GM23338 (cell line): ENCODE measurements around the gene CDK14. TPM values are rescaled to one million over a fixed set of nuclear protein-coding genes. Genes with fewer than 3 reads are reported as not detected.

ENCODE experiments used
- ATAC-seq: fragments of 200-7000 bp; cut with Tn5 transposase; 3 replicates; pipeline ENCODE4 v1.9.1; 2020
- DNase-seq: peaks from one replicate; pipeline ENCODE4 v3.0.0-alpha.2; 2015; ENCODE audit warnings: low spot score
- H2AFZ ChIP-seq: fragments of 200-600 bp; sonication (generic); 2 replicates; pipeline ENCODE4 v1.8.0; 2016; ENCODE audit warnings: antibody characterized with exemption, mild to moderate bottlenecking, moderate library complexity
- H3F3A ChIP-seq: fragments of 200-600 bp; sonication (generic); replicated peaks from 2 replicates; pipeline ENCODE4 v1.8.0; 2017; ENCODE audit warnings: antibody characterized with exemption, mixed run types, low read depth
- H3K27ac ChIP-seq: fragments of 200-600 bp; sonication (generic); 2 replicates; pipeline ENCODE4 v1.6.1; 2016; ENCODE audit warnings: low read depth
- H3K27me3 ChIP-seq: fragments of 200-600 bp; sonication (generic); 2 replicates; pipeline ENCODE4 v1.8.0; 2016; ENCODE audit warnings: mild to moderate bottlenecking, mixed run types, moderate library complexity; ENCODE audit not compliant: insufficient read depth
- H3K36me3 ChIP-seq: fragments of 200-600 bp; sonication (generic); 2 replicates; pipeline ENCODE4 v1.8.0; 2016; ENCODE audit warnings: mild to moderate bottlenecking; ENCODE audit not compliant: insufficient read depth
- H3K4me1 ChIP-seq: fragments of 200-600 bp; sonication (generic); 2 replicates; pipeline ENCODE4 v1.8.0; 2016; ENCODE audit warnings: mild to moderate bottlenecking, moderate library complexity; ENCODE audit not compliant: insufficient read depth
- H3K4me2 ChIP-seq: fragments of 200-600 bp; sonication (generic); 2 replicates; pipeline ENCODE4 v1.7.1; 2017; ENCODE audit warnings: mixed run types
- H3K4me3 ChIP-seq: fragments of 200-600 bp; sonication (generic); 2 replicates; pipeline ENCODE4 v1.6.1; 2016; ENCODE audit warnings: mixed run types
- H3K79me2 ChIP-seq: fragments of 200-600 bp; sonication (generic); replicated peaks from 2 replicates; pipeline ENCODE4 v1.8.0; 2017; ENCODE audit warnings: mild to moderate bottlenecking; ENCODE audit not compliant: insufficient read depth
- H3K9me2 ChIP-seq: fragments of 200-600 bp; sonication (generic); 2 replicates; pipeline ENCODE4 v1.8.0; 2017; ENCODE audit not compliant: insufficient read depth
- H4K20me1 ChIP-seq: fragments of 200-600 bp; sonication (generic); replicated peaks from 2 replicates; pipeline ENCODE4 v1.8.0; 2017; ENCODE audit warnings: mild to moderate bottlenecking; ENCODE audit not compliant: insufficient read depth
- H3K27ac Mint-ChIP-seq: 2 replicates; pipeline ENCODE4 v1.8.0; 2020; ENCODE audit warnings: inconsistent platforms, mild to moderate bottlenecking, moderate library complexity, mixed read lengths
- H3K27me3 Mint-ChIP-seq: 3 replicates; pipeline ENCODE4 v1.8.0; 2022; ENCODE audit warnings: low read depth, mild to moderate bottlenecking, moderate library complexity, mixed read lengths, inconsistent platforms; ENCODE audit not compliant: insufficient read depth, poor library complexity
- H3K36me3 Mint-ChIP-seq: 3 replicates; pipeline ENCODE4 v1.8.0; 2021; ENCODE audit warnings: low read depth, mild to moderate bottlenecking, inconsistent platforms, moderate library complexity, mixed read lengths
- H3K4me1 Mint-ChIP-seq: 3 replicates; pipeline ENCODE4 v1.8.0; 2020; ENCODE audit warnings: mild to moderate bottlenecking, inconsistent platforms, mixed read lengths
- H3K4me3 Mint-ChIP-seq: 3 replicates; pipeline ENCODE4 v1.8.0; 2021; ENCODE audit warnings: moderate library complexity, mild to moderate bottlenecking, inconsistent platforms, mixed read lengths
- H3K9me3 Mint-ChIP-seq: 3 replicates; pipeline ENCODE4 v1.8.0; 2020; ENCODE audit warnings: moderate library complexity, mild to moderate bottlenecking, inconsistent platforms, mixed read lengths
- CREB1 ChIP-seq: fragments of 250-450 bp; sonication (Bioruptor Pico); IDR thresholded peaks from 2 replicates; pipeline ENCODE4 v1.5.0; 2020; ENCODE audit warnings: low read depth, mild to moderate bottlenecking, moderate library complexity
- ETS1 ChIP-seq: IDR thresholded peaks from 2 replicates; pipeline ENCODE4 v1.6.1; 2016; ENCODE audit warnings: antibody characterized with exemption
- EZH2 ChIP-seq: fragments of 200-600 bp; sonication (generic); IDR thresholded peaks from one replicate; pipeline ENCODE4 v1.8.0; 2017; ENCODE audit warnings: antibody characterized with exemption, mild to moderate bottlenecking, low read depth; ENCODE audit not compliant: unreplicated experiment
- EZH2phosphoT487 ChIP-seq: fragments of 200-600 bp; sonication (generic); IDR thresholded peaks from one replicate; pipeline ENCODE4 v1.8.1; 2018; ENCODE audit warnings: antibody characterized with exemption; ENCODE audit not compliant: unreplicated experiment
- JUNB ChIP-seq: IDR thresholded peaks from one replicate; pipeline ENCODE4 v1.6.1; 2016; ENCODE audit warnings: antibody characterized with exemption; ENCODE audit not compliant: unreplicated experiment
- NANOG ChIP-seq: IDR thresholded peaks from 2 replicates; pipeline ENCODE4 v1.6.1; 2016; ENCODE audit warnings: antibody characterized with exemption, borderline replicate concordance
- POLR2AphosphoS5 ChIP-seq: IDR thresholded peaks from 2 replicates; pipeline ENCODE4 v1.6.1; 2016; ENCODE audit warnings: antibody characterized with exemption, low read depth
- REST ChIP-seq: IDR thresholded peaks from one replicate; pipeline ENCODE4 v1.6.1; 2018; ENCODE audit warnings: antibody characterized with exemption; ENCODE audit not compliant: unreplicated experiment
- STAT1 ChIP-seq: IDR thresholded peaks from one replicate; pipeline ENCODE4 v1.6.1; 2016; ENCODE audit warnings: antibody characterized with exemption; ENCODE audit not compliant: unreplicated experiment
- ZNF114 ChIP-seq: fragments of 250-450 bp; sonication (Bioruptor Pico); IDR thresholded peaks from 2 replicates; pipeline ENCODE4 v1.5.0; 2020; ENCODE audit warnings: mild to moderate bottlenecking, moderate library complexity
- ZNF331 ChIP-seq: fragments of 250-450 bp; sonication (Bioruptor Pico); IDR thresholded peaks from 2 replicates; pipeline ENCODE4 v1.5.0; 2020; ENCODE audit warnings: low read depth, mild to moderate bottlenecking, moderate library complexity
- polyA plus RNA-seq: library from polyadenylated mRNA; unstranded; fragments of >200 nt; fragmentation: Nextera tagmentation; extraction: Ambion mirVana; gene quantifications from 2 replicates; pipeline ENCODE4 v1.2.1, GENCODE V29; 2016
- total RNA-seq: library from RNA; depleted of rRNA; stranded (reverse); fragments of >200 nt; shearing (Covaris generic); gene quantifications from 2 replicates; pipeline ENCODE4 v1.2.3, GENCODE V29; 2014
- TF ChIP-seq, protein P1 (sequence below), 2 experiments: fragments of 200-600 bp in 1 of 2; sonication (generic) in 1 of 2; conservative IDR thresholded peaks; 2 replicates each; pipeline versions ENCODE4 v1.5.1 to v1.6.1; 2016 to 2017; ENCODE audit warnings: antibody characterized with exemption in 2 of 2, low read depth in 2 of 2, mild to moderate bottlenecking in 2 of 2, moderate library complexity in 1 of 2
- TF ChIP-seq, protein P2 (sequence below): fragments of 250-450 bp; sonication (Bioruptor Pico); IDR thresholded peaks from 2 replicates; pipeline ENCODE4 v1.5.0; 2020; ENCODE audit warnings: mild to moderate bottlenecking, moderate library complexity

Gene CDK14
- total and polyA plus RNA-seq, 2 experiments from 2014 or later: 11.2 to 24.0 TPM

GRCh38 chr7:90994601-90995000 is 398.5 kb downstream of the CDK14 start:
- ATAC-seq (no peak), DNase-seq (no peak)
- Histone ChIP-seq H3K27me3 (no peaks in the 10 kb centered on the region), H3K4me2 (no peak overlapping the region), H3K9me2 (no peaks in the 10 kb centered on the region), H4K20me1 (no peaks in the 10 kb centered on the region), H3K27ac (no peak overlapping the region), H3K4me1 (no peaks in the 10 kb centered on the region), H2AFZ (no peak overlapping the region), H3K79me2 (no peaks in the 10 kb centered on the region), H3F3A (no peaks in the 10 kb centered on the region), H3K36me3 (no peaks in the 10 kb centered on the region), H3K4me3 (no peak overlapping the region)
- TF ChIP-seq EZH2 (no peak), NANOG (no peak), ETS1 (no peak), EZH2phosphoT487 (no peak), ZNF331 (CRISPR knock-in tag) (no peak), REST (no peak), STAT1 (no peak), JUNB (no peak), ZNF114 (CRISPR knock-in tag) (no peak), CREB1 (CRISPR knock-in tag) (no peak), POLR2AphosphoS5 (no peak)
- TF ChIP-seq, protein P1, sequence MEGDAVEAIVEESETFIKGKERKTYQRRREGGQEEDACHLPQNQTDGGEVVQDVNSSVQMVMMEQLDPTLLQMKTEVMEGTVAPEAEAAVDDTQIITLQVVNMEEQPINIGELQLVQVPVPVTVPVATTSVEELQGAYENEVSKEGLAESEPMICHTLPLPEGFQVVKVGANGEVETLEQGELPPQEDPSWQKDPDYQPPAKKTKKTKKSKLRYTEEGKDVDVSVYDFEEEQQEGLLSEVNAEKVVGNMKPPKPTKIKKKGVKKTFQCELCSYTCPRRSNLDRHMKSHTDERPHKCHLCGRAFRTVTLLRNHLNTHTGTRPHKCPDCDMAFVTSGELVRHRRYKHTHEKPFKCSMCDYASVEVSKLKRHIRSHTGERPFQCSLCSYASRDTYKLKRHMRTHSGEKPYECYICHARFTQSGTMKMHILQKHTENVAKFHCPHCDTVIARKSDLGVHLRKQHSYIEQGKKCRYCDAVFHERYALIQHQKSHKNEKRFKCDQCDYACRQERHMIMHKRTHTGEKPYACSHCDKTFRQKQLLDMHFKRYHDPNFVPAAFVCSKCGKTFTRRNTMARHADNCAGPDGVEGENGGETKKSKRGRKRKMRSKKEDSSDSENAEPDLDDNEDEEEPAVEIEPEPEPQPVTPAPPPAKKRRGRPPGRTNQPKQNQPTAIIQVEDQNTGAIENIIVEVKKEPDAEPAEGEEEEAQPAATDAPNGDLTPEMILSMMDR (conservative IDR thresholded peaks at IDR 0.05; ENCODE audit: low read depth in 2 of 2): no peak
- TF ChIP-seq, protein P2, sequence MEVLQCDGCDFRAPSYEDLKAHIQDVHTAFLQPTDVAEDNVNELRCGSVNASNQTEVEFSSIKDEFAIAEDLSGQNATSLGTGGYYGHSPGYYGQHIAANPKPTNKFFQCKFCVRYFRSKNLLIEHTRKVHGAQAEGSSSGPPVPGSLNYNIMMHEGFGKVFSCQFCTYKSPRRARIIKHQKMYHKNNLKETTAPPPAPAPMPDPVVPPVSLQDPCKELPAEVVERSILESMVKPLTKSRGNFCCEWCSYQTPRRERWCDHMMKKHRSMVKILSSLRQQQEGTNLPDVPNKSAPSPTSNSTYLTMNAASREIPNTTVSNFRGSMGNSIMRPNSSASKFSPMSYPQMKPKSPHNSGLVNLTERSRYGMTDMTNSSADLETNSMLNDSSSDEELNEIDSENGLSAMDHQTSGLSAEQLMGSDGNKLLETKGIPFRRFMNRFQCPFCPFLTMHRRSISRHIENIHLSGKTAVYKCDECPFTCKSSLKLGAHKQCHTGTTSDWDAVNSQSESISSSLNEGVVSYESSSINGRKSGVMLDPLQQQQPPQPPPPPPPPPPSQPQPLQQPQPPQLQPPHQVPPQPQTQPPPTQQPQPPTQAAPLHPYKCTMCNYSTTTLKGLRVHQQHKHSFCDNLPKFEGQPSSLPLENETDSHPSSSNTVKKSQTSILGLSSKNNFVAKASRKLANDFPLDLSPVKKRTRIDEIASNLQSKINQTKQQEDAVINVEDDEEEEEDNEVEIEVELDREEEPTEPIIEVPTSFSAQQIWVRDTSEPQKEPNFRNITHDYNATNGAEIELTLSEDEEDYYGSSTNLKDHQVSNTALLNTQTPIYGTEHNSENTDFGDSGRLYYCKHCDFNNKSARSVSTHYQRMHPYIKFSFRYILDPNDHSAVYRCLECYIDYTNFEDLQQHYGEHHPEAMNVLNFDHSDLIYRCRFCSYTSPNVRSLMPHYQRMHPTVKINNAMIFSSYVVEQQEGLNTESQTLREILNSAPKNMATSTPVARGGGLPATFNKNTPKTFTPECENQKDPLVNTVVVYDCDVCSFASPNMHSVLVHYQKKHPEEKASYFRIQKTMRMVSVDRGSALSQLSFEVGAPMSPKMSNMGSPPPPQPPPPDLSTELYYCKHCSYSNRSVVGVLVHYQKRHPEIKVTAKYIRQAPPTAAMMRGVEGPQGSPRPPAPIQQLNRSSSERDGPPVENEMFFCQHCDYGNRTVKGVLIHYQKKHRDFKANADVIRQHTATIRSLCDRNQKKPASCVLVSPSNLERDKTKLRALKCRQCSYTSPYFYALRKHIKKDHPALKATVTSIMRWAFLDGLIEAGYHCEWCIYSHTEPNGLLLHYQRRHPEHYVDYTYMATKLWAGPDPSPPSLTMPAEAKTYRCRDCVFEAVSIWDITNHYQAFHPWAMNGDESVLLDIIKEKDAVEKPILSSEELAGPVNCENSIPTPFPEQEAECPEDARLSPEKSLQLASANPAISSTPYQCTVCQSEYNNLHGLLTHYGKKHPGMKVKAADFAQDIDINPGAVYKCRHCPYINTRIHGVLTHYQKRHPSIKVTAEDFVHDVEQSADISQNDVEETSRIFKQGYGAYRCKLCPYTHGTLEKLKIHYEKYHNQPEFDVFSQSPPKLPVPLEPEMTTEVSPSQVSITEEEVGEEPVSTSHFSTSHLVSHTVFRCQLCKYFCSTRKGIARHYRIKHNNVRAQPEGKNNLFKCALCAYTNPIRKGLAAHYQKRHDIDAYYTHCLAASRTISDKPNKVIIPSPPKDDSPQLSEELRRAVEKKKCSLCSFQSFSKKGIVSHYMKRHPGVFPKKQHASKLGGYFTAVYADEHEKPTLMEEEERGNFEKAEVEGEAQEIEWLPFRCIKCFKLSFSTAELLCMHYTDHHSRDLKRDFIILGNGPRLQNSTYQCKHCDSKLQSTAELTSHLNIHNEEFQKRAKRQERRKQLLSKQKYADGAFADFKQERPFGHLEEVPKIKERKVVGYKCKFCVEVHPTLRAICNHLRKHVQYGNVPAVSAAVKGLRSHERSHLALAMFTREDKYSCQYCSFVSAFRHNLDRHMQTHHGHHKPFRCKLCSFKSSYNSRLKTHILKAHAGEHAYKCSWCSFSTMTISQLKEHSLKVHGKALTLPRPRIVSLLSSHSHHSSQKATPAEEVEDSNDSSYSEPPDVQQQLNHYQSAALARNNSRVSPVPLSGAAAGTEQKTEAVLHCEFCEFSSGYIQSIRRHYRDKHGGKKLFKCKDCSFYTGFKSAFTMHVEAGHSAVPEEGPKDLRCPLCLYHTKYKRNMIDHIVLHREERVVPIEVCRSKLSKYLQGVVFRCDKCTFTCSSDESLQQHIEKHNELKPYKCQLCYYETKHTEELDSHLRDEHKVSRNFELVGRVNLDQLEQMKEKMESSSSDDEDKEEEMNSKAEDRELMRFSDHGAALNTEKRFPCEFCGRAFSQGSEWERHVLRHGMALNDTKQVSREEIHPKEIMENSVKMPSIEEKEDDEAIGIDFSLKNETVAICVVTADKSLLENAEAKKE (CRISPR knock-in tag): no peak
- Mint-ChIP-seq H3K27ac (no peak overlapping the region), H3K9me3 (no peaks in the 10 kb centered on the region), H3K27me3 (no peaks in the 10 kb centered on the region), H3K4me3 (no peak overlapping the region), H3K36me3 (no peaks in the 10 kb centered on the region), H3K4me1 (no peaks in the 10 kb centered on the region; the same call in 2 of the 3 replicates)
